Measurements from ENCODE around the gene MAGI1. TPM values are rescaled to one million over a fixed set of nuclear protein-coding genes. Genes with fewer than 3 reads are reported as not detected.

MAGI1 gene
- polyA plus RNA-seq, 3 donors: not detected

GRCh38 chr3:65596029-65596300, 442.8 kb downstream of the MAGI1 start:
- Histone ChIP-seq H3K9me3 (replicated peaks in 1 of 2; ENCODE audit: control insufficient read depth in 1 of 2, insufficient read depth in 1 of 2, low read length in 2 of 2) (no peaks in the 10 kb centered on the region), H3K4me2 (replicated peaks; ENCODE audit: extremely low read depth, low read length, poor library complexity, severe bottlenecking) (no peak overlapping the region)
- peaks cover 0 to 9% (median 4%) of the 10 kb centered on the region in 7 donors for H3K9me3 Mint-ChIP-seq

GRCh38 chr3:65595222-65596028, 443.3 kb downstream of the MAGI1 start:
- intact Hi-C loops (cut with micrococcal nuclease): no loop called here
- H4K20me1 ChIP-seq (ENCODE audit: insufficient read depth, low read length): no peaks in the 10 kb centered on the region
- H3K9me3 ChIP-seq (replicated peaks in 1 of 2; ENCODE audit: control insufficient read depth in 1 of 2, insufficient read depth in 1 of 2, low read length in 2 of 2): no peaks in the 10 kb centered on the region
- no peak overlapping the region for H3K27ac Mint-ChIP-seq
- no peak overlapping the region for H3K9ac ChIP-seq (ENCODE audit: insufficient read depth, low read length, poor library complexity, severe bottlenecking)
- no peak overlapping the region for H3K4me3 ChIP-seq (replicated peaks in 1 of 3; ENCODE audit: low read depth in 2 of 3, low read length in 3 of 3)
- H3K27me3 Mint-ChIP-seq (ENCODE audit: low read depth in 3 of 3): peaks cover 17 to 28% (median 26%) of the 10 kb centered on the region in 3 donors
- H3K27me3 ChIP-seq (ENCODE audit: control insufficient read depth in 2 of 2, insufficient read depth in 2 of 2, low read length in 2 of 2): peaks cover 11 to 21% of the 10 kb centered on the region in 2 donors
- no peaks in the 10 kb centered on the region for H3K4me1 ChIP-seq (ENCODE audit: control insufficient read depth in 1 of 2, insufficient read depth in 2 of 2, low read length in 2 of 2)
- no peak overlapping the region for H2AFZ ChIP-seq (ENCODE audit: insufficient read depth, low read depth, low read length, poor library complexity, severe bottlenecking)
- 57% methylated on average over 1 of the region's 8 CpGs for WGBS (ENCODE audit: insufficient coverage)
- no peak overlapping the region for H3K4me2 ChIP-seq (replicated peaks; ENCODE audit: extremely low read depth, low read length, poor library complexity, severe bottlenecking)
- no peak overlapping the region for H3K27ac ChIP-seq (ENCODE audit: low read depth in 1 of 2, low read length in 2 of 2)
- no peaks in the 10 kb centered on the region for H3K79me2 ChIP-seq (ENCODE audit: insufficient read depth, low read length)
- no peaks in the 10 kb centered on the region for H3K36me3 Mint-ChIP-seq
- H3K36me3 ChIP-seq (replicated peaks in 1 of 2; ENCODE audit: control insufficient read depth in 1 of 2, insufficient read depth in 2 of 2, low read length in 2 of 2): no peaks in the 10 kb centered on the region
- no peak for DNase-seq
- H3K9me3 Mint-ChIP-seq: peaks cover 0 to 9% (median 4%) of the 10 kb centered on the region in 7 donors
- TF ChIP-seq CTCF (IDR thresholded peaks at IDR 0.05): no peak
- no peak overlapping the region for H3K4me3 Mint-ChIP-seq
- H3K4me1 Mint-ChIP-seq: no peaks in the 10 kb centered on the region

More at GRCh38 chr3:65596029-65596300, 442.8 kb downstream of the MAGI1 start:
- Mint-ChIP-seq H3K27ac (no peak overlapping the region), H3K27me3 (ENCODE audit: low read depth in 3 of 3) (peaks cover 17 to 28% (median 26%) of the 10 kb centered on the region in 3 donors), H3K36me3 (no peaks in the 10 kb centered on the region), H3K4me1 (no peaks in the 10 kb centered on the region), H3K4me3 (no peak overlapping the region)
- no CpG with 5 or more reads among the region's 5 CpGs for WGBS (ENCODE audit: insufficient coverage)
- Histone ChIP-seq H3K36me3 (replicated peaks in 1 of 2; ENCODE audit: control insufficient read depth in 1 of 2, insufficient read depth in 2 of 2, low read length in 2 of 2) (no peaks in the 10 kb centered on the region), H3K27ac (ENCODE audit: low read depth in 1 of 2, low read length in 2 of 2) (no peak overlapping the region), H3K4me3 (replicated peaks in 1 of 3; ENCODE audit: low read depth in 2 of 3, low read length in 3 of 3) (no peak overlapping the region), H3K4me1 (ENCODE audit: control insufficient read depth in 1 of 2, insufficient read depth in 2 of 2, low read length in 2 of 2) (no peaks in the 10 kb centered on the region), H4K20me1 (ENCODE audit: insufficient read depth, low read length) (no peaks in the 10 kb centered on the region), H3K79me2 (ENCODE audit: insufficient read depth, low read length) (no peaks in the 10 kb centered on the region), H3K9ac (ENCODE audit: insufficient read depth, low read length, poor library complexity, severe bottlenecking) (no peak overlapping the region), H3K27me3 (ENCODE audit: control insufficient read depth in 2 of 2, insufficient read depth in 2 of 2, low read length in 2 of 2) (peaks cover 11 to 21% of the 10 kb centered on the region in 2 donors), H2AFZ (ENCODE audit: insufficient read depth, low read depth, low read length, poor library complexity, severe bottlenecking) (no peak overlapping the region)
- DNase-seq: no peak
- intact Hi-C loops (cut with micrococcal nuclease): no loop called here
- no peak for TF ChIP-seq CTCF (IDR thresholded peaks at IDR 0.05)

Measured in CD14-positive monocyte (primary cell).